Sigmoid colon (tissue), 3 donors: ENCODE data around the gene WBP1L.

Experiments used
- POLR2A ChIP-seq, 2 donors: fragments of 450-650 bp; IDR thresholded peaks; one replicate each; pipeline ENCODE4 v1.6.1; 2016; ENCODE audit warnings: antibody characterized with exemption in 2 of 2, mild to moderate bottlenecking in 2 of 2, moderate library complexity in 2 of 2
- TF ChIP-seq, protein P1 (sequence below), 4 experiments: fragments of 450-650 bp in 3 of 4; fragments of 200-600 bp in 1 of 4; IDR thresholded peaks; one replicate each; pipeline ENCODE4 v1.5.1; 2016 to 2019; ENCODE audit warnings: antibody characterized with exemption in 4 of 4, mild to moderate bottlenecking in 3 of 4, moderate library complexity in 2 of 4

DNA sequence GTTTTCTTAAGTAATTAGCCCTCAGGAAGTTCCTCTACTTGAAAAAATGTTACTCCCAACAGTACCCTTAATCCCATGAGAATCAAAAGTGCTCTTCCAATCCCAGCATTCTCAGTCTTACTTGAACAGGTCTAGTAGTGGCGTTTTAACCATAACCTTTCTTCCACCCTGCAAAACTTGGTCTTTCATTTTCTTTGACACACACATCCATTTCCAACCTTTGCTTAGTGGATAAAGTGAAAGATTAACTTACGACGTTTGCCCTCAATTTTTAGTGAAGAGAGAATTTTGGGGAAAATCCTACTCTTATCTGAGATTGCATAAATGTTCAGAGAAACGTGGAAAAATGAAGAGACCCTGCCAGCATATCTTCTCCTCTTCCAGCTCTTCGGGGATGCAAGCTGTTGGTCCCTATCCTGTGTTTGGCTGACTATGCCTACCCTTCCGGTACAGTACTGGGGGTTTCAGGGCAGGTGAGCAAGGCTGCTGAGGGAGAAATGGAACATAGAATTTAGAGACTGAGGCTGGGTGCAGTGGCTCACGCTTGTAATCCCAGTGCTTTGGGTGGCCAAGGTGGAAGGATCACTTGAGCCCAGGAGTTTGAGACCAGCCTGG lies 18.8 kb downstream of the WBP1L start:
- no peak for TF ChIP-seq POLR2A (IDR thresholded peaks at IDR 0.05)
- TF ChIP-seq, protein P1, sequence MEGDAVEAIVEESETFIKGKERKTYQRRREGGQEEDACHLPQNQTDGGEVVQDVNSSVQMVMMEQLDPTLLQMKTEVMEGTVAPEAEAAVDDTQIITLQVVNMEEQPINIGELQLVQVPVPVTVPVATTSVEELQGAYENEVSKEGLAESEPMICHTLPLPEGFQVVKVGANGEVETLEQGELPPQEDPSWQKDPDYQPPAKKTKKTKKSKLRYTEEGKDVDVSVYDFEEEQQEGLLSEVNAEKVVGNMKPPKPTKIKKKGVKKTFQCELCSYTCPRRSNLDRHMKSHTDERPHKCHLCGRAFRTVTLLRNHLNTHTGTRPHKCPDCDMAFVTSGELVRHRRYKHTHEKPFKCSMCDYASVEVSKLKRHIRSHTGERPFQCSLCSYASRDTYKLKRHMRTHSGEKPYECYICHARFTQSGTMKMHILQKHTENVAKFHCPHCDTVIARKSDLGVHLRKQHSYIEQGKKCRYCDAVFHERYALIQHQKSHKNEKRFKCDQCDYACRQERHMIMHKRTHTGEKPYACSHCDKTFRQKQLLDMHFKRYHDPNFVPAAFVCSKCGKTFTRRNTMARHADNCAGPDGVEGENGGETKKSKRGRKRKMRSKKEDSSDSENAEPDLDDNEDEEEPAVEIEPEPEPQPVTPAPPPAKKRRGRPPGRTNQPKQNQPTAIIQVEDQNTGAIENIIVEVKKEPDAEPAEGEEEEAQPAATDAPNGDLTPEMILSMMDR (IDR thresholded peaks at IDR 0.05) = no peak
